ENCODE results near the gene CAMSAP3.

The CAMSAP3 gene

DNA sequence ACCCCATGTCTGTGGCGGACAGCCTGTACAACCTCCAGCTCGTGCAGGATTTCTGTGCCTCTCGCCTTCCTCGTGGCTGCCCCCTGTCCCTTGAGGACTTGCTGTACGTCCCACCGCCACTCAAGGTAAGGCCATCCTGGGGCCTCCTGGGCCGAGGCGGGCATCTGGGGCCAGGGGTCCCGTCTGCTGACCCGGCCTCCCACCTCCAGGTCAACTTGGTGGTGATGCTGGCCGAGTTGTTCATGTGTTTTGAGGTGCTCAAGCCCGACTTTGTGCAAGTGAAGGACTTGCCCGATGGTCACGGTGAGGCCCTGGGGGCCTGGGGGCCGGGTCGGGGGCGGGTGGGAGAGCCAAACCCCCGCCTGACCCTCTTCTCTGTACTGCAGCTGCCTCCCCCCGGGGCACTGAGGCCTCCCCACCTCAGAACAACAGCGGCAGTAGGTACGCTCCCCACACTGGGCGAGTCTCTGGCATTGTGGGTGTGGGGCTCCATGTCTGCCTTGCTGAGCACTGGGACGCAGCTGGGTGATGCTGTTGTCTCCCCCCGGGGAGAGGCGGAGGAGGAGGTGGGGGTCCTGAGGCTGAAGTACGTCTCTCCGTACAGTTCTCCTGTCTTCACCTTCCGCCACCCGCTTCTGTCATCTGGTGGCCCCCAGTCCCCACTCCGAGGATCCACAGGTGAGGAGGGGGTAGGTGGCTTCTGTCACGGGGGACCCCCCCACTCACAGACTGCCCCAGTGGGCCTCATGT is 15.0 kb downstream of the CAMSAP3 start:
- DNase-seq (ENCODE audit: low read depth in 2 of 2, low spot score in 1 of 2): no peak

- DNase-seq (ENCODE audit: low read depth in 2 of 2, low spot score in 1 of 2): no peak
Observed at GRCh38 chr19:7611541-7612279, 16.0 kb downstream of the CAMSAP3 start.

DNA sequence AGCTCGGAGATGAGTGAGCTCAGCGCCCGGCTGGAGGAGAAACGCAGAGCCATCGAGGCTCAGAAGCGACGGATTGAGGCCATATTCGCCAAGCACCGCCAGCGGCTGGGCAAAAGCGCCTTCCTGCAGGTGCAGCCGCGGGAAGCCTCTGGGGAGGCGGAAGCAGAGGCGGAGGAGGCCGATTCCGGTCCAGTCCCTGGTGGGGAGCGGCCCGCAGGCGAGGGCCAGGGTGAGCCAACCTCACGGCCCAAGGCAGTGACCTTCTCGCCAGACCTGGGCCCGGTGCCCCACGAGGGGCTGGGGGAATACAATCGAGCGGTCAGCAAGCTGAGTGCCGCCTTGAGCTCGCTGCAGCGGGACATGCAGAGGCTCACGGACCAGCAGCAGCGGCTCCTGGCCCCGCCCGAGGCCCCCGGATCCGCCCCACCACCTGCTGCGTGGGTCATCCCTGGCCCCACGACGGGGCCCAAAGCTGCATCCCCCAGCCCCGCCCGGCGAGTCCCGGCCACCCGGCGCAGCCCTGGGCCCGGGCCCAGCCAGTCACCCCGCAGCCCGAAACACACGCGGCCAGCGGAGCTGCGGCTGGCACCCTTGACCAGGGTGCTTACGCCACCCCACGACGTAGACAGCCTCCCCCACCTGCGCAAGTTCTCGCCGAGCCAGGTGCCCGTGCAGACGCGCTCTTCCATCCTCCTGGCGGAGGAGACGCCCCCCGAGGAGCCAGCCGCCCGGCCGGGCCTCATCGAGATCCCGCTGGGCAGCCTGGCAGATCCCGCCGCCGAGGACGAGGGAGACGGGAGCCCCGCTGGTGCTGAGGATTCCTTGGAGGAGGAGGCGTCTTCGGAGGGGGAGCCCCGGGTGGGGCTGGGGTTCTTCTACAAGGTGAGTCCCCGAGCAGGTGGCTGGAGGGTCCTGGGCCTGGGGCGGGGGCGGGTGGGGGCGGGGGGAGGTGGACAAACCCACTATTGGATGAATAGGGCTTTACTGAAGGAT is 16.9 kb downstream of the CAMSAP3 start:
- DNase-seq (ENCODE audit: low read depth in 2 of 2, low spot score in 1 of 2): no peak

GRCh38 chr19:7614859-7615741 is 19.4 kb downstream of the CAMSAP3 start:
- no peak for DNase-seq (ENCODE audit: low read depth in 2 of 2, low spot score in 1 of 2)

- no peak for DNase-seq (ENCODE audit: low read depth in 2 of 2, low spot score in 1 of 2)
Observed at GRCh38 chr19:7617172-7617571, 21.5 kb downstream of the CAMSAP3 start.

DNA sequence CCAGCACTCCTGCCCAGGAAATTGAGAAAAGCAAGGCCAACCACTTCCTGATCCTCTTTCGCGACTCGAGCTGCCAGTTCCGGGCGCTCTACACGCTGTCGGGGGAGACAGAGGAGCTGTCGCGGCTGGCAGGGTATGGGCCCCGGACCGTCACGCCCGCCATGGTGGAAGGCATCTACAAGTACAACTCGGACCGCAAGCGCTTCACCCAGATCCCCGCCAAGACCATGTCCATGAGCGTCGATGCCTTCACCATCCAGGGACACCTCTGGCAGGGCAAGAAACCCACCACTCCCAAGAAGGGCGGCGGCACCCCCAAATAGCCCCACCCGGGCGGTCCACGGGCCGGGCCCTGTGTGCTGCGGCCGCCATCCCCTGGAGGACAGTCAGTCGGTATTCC is 22.1 kb downstream of the CAMSAP3 start:
- DNase-seq (ENCODE audit: low read depth in 2 of 2, low spot score in 1 of 2): no peak

DNA sequence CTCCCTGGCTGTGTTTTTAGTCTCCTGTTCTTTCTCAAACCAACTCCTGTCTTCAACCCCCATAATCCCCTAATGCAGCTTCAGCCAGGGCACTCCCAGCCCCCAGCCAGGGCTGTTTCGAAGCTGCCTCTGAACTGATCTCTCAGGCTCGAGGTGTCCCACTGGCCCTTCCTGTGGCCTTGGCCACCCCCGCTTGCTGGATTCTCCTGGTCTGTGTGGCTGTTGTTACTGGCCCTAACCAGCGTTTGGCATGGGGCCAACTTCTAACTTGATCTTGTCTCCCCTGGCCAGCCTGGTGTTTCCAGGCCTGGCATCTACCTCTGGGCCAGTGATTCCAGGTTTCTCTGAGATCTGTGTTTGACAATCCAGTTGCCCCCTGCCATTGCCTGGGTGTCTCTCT is 22.7 kb downstream of the CAMSAP3 start:
- no peak for DNase-seq (ENCODE audit: low read depth in 2 of 2, low spot score in 1 of 2)

GRCh38 chr19:7618771-7619510 is 23.3 kb downstream of the CAMSAP3 start:
- DNase-seq (ENCODE audit: low read depth in 2 of 2, low spot score in 1 of 2): no peak

GRCh38 chr19:7619671-7620441 is 24.2 kb downstream of the CAMSAP3 start:
- DNase-seq (ENCODE audit: low read depth in 2 of 2, low spot score in 1 of 2): no peak

- DNase-seq (ENCODE audit: low read depth in 2 of 2, low spot score in 1 of 2): no peak
Observed at GRCh38 chr19:7620442-7621412, 25.1 kb downstream of the CAMSAP3 start.

DNA sequence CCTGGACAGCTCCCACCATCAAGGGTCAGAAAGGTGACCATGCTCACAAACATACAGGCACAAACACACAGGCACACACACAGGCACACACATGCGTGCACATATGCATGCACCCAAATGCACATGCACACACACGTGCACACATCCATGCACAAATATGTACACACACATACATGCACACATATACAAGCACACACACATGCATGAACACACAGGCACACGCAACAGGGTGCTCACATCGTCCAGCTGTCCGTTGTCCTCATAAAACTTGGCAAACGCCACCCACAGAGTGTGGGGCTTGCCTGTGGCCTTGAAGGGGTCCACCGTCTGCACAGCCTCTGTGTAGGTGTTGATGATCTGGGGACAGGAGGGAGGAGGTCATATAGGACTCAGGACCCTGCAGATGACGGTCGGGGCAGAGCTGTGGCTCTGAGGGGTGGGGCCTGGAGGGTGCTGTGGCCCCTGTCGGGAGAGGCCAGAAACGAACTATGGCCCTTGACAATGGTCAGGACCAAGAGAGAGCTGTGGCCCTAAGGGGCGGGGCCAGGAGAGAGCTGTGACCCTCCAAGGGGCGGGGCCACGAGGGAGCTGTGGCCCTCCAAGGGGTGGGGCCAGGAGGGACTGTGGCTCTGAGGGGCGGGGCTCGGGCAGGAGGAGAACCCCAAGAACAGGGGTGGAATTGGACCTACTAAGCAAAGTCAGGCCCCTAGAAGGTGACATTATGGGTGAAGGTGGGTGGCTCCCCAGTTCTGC is 27.4 kb downstream of the CAMSAP3 start:
- DNase-seq (ENCODE audit: low read depth in 2 of 2, low spot score in 1 of 2): no peak

DNA sequence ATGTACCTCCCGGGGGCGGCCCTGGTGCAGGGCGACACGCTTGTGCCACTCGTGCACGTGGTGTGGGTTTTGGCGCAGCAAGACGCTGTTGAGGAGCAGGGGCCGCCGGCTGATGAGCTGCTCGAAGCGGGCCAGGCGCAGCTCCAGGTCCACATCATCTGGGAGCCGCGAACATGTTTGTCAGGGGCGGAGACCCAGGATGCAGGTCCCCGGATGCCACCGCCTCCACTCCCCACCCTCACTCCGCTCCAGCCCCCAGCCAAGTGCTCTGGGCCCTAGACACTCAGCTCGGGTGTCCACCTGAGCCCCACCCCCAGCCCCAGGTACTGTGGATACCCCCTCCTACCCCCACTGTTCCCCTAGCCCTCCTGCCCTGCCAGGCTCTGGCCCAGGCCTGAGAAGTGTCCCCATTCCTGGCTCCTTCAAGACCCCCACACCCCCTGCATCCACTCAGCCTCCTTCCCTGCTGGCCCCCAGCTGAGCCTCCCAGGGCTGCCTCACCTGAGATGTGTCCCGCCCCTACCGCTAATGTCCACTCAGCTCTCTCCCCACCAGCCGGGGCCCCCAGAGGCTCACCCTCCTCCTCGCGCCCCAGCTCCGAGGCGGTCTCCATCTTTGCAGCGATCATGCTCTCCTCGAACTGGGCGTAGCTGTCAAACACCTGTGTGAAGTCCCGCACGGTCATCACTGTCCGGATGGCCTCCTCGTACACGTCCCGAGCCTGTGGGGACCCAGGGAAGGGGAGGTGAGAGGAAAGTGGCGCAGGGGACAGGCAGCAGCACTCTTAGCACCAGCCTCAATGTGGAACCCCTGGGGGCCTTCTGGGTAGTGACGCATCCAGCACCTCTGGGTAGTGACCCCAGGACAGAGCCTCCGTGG is 28.3 kb downstream of the CAMSAP3 start:
- no peak for DNase-seq (ENCODE audit: low read depth in 2 of 2, low spot score in 1 of 2)

DNA sequence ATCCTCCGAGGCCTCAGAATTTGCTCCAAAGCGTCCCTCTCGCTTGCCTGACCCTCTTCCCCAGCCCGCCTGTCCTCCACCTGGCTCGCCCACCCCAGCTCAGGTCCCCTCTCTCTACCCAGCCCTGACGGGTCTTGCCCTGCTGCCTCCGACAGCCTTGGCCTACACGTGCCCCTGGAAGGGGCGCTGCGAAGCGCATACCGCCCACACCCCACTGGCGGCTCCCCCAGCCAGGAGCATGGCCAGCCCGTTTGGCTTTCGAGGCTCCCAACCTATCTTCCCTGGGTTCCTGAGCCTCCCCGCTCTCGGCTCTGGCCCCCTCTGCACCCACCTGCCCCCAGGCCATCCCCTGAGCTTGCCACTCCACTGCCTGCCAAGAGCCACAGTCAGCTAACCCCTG is 29.1 kb downstream of the CAMSAP3 start:
- DNase-seq (ENCODE audit: low read depth in 2 of 2, low spot score in 1 of 2): no peak

- DNase-seq (ENCODE audit: low read depth in 2 of 2, low spot score in 1 of 2): no peak
Observed at GRCh38 chr19:7625763-7626372, 30.2 kb downstream of the CAMSAP3 start.

DNA sequence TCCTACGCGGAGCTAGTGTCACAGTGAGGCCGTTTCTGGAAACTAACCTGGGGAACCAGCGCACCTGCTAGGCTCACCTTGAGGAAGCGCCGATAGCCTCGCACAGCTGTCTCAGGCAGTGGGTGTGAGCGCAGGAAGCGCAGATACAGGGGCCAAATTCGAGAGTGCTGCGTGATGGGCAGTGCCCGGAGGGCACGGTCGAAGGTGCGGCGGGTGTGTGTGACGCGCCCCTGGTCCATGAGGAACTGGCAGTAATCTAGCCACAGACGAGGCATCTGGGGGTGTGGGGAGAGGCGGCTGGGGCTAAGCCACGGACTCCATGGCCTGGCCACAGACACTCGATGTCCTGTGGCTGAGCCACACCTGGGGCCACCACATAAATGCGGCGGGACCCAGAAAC is 31.5 kb downstream of the CAMSAP3 start:
- no peak for DNase-seq (ENCODE audit: low read depth in 2 of 2, low spot score in 1 of 2)

Data from stimulated activated CD8-positive, alpha-beta memory T cell treated with anti-CD3 and anti-CD28 coated beads, Interleukin-4, amount 100 ng/mL, for 4 hours (primary cell).